ENCODE results near the gene ENKD1.

DNA sequence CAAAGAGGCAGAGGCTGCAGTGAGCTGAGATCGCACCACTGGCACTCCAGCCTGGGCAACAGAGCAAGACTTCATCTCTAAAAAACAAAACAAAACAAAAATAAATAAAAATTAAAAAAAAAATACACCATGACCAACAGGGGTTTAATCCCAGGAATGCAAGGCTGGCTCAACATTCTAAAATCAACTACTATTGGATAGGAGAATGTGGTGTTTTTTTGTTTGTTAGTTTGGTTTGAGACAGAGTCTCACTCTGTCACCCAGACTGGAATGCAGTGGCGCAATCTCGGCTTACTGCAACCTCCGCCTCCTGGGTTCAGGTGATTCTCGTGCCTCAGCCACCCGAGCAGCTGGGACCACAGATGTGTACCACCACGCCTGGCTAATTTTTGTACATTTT lies 32.7 kb upstream of the ENKD1 start:
- TF ChIP-seq CTCF (IDR thresholded peaks at IDR 0.05; ENCODE audit: low read depth, low read length) (no peak), POLR2A (IDR thresholded peaks at IDR 0.05; ENCODE audit: extremely low read depth, insufficient read length) (no peak), MYC (IDR thresholded peaks at IDR 0.05; ENCODE audit: low read depth, low read length) (no peak), MAX (IDR thresholded peaks at IDR 0.05; ENCODE audit: low read depth, low read length) (no peak)

Measured in NB4 (cell line).